ENCODE results near the gene TFDP1. TPM values are rescaled to one million over a fixed set of nuclear protein-coding genes. Genes with fewer than 3 reads are reported as not detected.

The TFDP1 gene
- total RNA-seq, 2 experiments from 2014 or later, result 87.9 to 119 TPM

DNA sequence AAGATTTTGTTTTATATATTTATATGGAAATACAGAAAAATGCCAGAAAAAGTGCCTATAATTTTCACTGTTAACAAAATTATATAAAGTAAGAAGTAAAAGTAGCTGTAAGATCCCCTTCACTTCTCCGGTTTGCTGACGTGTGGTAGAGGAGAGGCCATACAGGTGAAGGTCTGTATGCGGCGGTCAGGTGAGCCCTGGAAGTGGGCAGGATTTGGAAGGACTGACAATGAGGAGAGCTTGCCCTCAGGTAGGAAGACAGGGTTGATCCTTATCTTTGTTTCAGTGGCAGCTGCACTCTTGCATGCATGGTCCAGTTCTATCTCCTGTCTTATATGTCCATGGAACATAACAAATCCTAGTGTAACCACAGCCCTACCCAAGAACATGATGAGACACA lies 16.9 kb upstream of the TFDP1 start:
- CTCF ChIA-PET (ENCODE audit: unreplicated experiment), result no interaction called here

DNA sequence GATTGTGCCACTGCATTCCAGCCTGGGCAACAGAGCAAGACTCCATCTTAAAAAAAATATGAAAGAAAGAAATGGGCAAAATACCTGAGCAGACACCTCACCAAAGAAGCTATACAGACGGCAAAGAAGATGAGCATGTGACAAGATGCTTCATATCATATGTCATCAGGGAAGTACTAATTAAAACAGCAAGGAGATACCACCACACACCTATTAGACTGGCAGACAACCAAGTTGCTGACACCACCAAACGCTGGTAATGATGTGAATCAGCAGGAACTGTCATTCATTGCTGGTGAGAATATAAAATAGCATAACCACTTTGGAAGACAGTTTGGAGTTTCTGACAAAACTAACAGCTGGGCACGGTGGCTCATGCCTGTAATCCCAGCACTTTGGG lies 11.5 kb upstream of the TFDP1 start:
- POLR2A ChIA-PET, result no interaction called here
- H3K4me1 ChIP-seq (ENCODE audit: insufficient read depth, low read length, poor library complexity, severe bottlenecking), result no peaks in the 10 kb centered on the region
- no peaks in the 10 kb centered on the region for H3K79me2 ChIP-seq (ENCODE audit: insufficient read depth, low read depth, low read length)
- DNase-seq (ENCODE audit: low spot score), result no peak
- H3K36me3 ChIP-seq (ENCODE audit: insufficient read depth, low read length), result no peaks in the 10 kb centered on the region
- no peaks in the 10 kb centered on the region for H4K20me1 ChIP-seq (ENCODE audit: insufficient read depth, low read length)
- no peak overlapping the region for H3K27ac ChIP-seq (ENCODE audit: low read depth, low read length, poor library complexity, severe bottlenecking)
- H2AFZ ChIP-seq (ENCODE audit: low read length), result no peak overlapping the region
- H3K9me2 ChIP-seq (ENCODE audit: insufficient read depth, low read length), result no peaks in the 10 kb centered on the region
- no peak overlapping the region for H3K4me2 ChIP-seq (ENCODE audit: low read length)
- intact Hi-C loops (cut with micrococcal nuclease; ENCODE audit: unreplicated experiment), result no loop called here
- H3K9me3 ChIP-seq (ENCODE audit: low read length), result no peaks in the 10 kb centered on the region
- no peak for TF ChIP-seq EZH2phosphoT487 (IDR thresholded peaks at IDR 0.05; ENCODE audit: borderline replicate concordance, low read depth, low read length)
- TF ChIP-seq, protein P1, sequence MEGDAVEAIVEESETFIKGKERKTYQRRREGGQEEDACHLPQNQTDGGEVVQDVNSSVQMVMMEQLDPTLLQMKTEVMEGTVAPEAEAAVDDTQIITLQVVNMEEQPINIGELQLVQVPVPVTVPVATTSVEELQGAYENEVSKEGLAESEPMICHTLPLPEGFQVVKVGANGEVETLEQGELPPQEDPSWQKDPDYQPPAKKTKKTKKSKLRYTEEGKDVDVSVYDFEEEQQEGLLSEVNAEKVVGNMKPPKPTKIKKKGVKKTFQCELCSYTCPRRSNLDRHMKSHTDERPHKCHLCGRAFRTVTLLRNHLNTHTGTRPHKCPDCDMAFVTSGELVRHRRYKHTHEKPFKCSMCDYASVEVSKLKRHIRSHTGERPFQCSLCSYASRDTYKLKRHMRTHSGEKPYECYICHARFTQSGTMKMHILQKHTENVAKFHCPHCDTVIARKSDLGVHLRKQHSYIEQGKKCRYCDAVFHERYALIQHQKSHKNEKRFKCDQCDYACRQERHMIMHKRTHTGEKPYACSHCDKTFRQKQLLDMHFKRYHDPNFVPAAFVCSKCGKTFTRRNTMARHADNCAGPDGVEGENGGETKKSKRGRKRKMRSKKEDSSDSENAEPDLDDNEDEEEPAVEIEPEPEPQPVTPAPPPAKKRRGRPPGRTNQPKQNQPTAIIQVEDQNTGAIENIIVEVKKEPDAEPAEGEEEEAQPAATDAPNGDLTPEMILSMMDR (conservative IDR thresholded peaks at IDR 0.05; ENCODE audit: low read length), result no peak
- CTCF ChIA-PET (ENCODE audit: unreplicated experiment), result no interaction called here
- H3K4me3 ChIP-seq (ENCODE audit: low read depth, low read length, poor library complexity, severe bottlenecking), result no peak overlapping the region
- BruUV-seq (replicated peaks), result no TSS peak

More for the DNA sequence above, 16.9 kb upstream of the TFDP1 start:
- intact Hi-C loops (cut with micrococcal nuclease; ENCODE audit: unreplicated experiment), result loop anchor here (10.0 kb wide), 1 partner anchor 623 kb away; no protein-coding TSS in a partner anchor
- no peak overlapping the region for H3K4me3 ChIP-seq (ENCODE audit: low read depth, low read length, poor library complexity, severe bottlenecking)
- H3K36me3 ChIP-seq (ENCODE audit: insufficient read depth, low read length), result no peaks in the 10 kb centered on the region
- H3K4me2 ChIP-seq (ENCODE audit: low read length), result no peak overlapping the region
- BruUV-seq (replicated peaks), result no TSS peak
- DNase-seq (ENCODE audit: low spot score), result no peak
- H3K27ac ChIP-seq (ENCODE audit: low read depth, low read length, poor library complexity, severe bottlenecking), result no peak overlapping the region
- POLR2A ChIA-PET, result interaction anchor here (0.6 kb wide), 1 partner anchor 18 kb away, joined by 3 read pairs; no protein-coding TSS in a partner anchor
- H3K79me2 ChIP-seq (ENCODE audit: insufficient read depth, low read depth, low read length), result no peaks in the 10 kb centered on the region
- H3K9me2 ChIP-seq (ENCODE audit: insufficient read depth, low read length), result no peaks in the 10 kb centered on the region
- H2AFZ ChIP-seq (ENCODE audit: low read length), result no peak overlapping the region
- no peaks in the 10 kb centered on the region for H3K4me1 ChIP-seq (ENCODE audit: insufficient read depth, low read length, poor library complexity, severe bottlenecking)
- TF ChIP-seq, protein P1 (conservative IDR thresholded peaks at IDR 0.05; ENCODE audit: low read length), result no peak
- no peak for TF ChIP-seq EZH2phosphoT487 (IDR thresholded peaks at IDR 0.05; ENCODE audit: borderline replicate concordance, low read depth, low read length)
- no peaks in the 10 kb centered on the region for H3K9me3 ChIP-seq (ENCODE audit: low read length)
- H4K20me1 ChIP-seq (ENCODE audit: insufficient read depth, low read length), result no peaks in the 10 kb centered on the region

DNA sequence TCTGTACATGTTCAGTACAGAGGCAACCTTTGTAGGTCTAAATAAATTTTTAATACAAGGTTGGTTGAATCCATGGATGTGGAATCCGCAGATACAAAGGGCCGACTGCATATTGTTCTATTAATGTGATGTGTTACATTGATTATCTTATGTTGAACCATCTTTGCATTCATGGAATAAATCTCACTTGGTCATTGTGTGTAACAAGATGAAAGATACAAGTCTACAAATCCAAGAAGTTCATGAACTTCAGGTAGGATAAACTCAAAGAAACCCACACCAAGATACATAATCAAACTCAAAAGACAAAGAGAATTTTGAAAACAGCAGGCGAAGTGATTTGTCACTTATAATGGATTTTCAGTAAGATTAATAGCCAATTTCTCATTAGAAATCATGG lies 8.0 kb upstream of the TFDP1 start:
- BruUV-seq (replicated peaks), result no TSS peak
- Histone ChIP-seq H3K9me3 (ENCODE audit: low read length) (no peaks in the 10 kb centered on the region), H4K20me1 (ENCODE audit: insufficient read depth, low read length) (no peaks in the 10 kb centered on the region), H3K36me3 (ENCODE audit: insufficient read depth, low read length) (no peaks in the 10 kb centered on the region), H3K4me1 (ENCODE audit: insufficient read depth, low read length, poor library complexity, severe bottlenecking) (no peaks in the 10 kb centered on the region), H3K4me3 (ENCODE audit: low read depth, low read length, poor library complexity, severe bottlenecking) (no peak overlapping the region), H3K27ac (ENCODE audit: low read depth, low read length, poor library complexity, severe bottlenecking) (no peak overlapping the region), H3K79me2 (ENCODE audit: insufficient read depth, low read depth, low read length) (no peaks in the 10 kb centered on the region), H2AFZ (ENCODE audit: low read length) (no peak overlapping the region), H3K4me2 (ENCODE audit: low read length) (no peak overlapping the region), H3K9me2 (ENCODE audit: insufficient read depth, low read length) (no peaks in the 10 kb centered on the region)
- DNase-seq (ENCODE audit: low spot score), result no peak
- ChIA-PET POLR2A (no interaction called here), CTCF (ENCODE audit: unreplicated experiment) (no interaction called here)
- intact Hi-C loops (cut with micrococcal nuclease; ENCODE audit: unreplicated experiment), result no loop called here
- no peak for TF ChIP-seq EZH2phosphoT487 (IDR thresholded peaks at IDR 0.05; ENCODE audit: borderline replicate concordance, low read depth, low read length)
- TF ChIP-seq, protein P1 (conservative IDR thresholded peaks at IDR 0.05; ENCODE audit: low read length), result no peak
